Epithelial cell of umbilical artery (primary cell): ENCODE data around the gene GREM1. TPM values are rescaled to one million over a fixed set of nuclear protein-coding genes. Genes with fewer than 3 reads are reported as not detected.

ENCODE experiments used
- total RNA-seq: library from RNA; depleted of rRNA; stranded (reverse); fragments of >200 nt; gene quantifications from 2 replicates; pipeline ENCODE4 v1.2.3, GENCODE V29; 2014

GREM1 gene
- total RNA-seq = 0.32 and 3.3 TPM in 2 replicates

DNA sequence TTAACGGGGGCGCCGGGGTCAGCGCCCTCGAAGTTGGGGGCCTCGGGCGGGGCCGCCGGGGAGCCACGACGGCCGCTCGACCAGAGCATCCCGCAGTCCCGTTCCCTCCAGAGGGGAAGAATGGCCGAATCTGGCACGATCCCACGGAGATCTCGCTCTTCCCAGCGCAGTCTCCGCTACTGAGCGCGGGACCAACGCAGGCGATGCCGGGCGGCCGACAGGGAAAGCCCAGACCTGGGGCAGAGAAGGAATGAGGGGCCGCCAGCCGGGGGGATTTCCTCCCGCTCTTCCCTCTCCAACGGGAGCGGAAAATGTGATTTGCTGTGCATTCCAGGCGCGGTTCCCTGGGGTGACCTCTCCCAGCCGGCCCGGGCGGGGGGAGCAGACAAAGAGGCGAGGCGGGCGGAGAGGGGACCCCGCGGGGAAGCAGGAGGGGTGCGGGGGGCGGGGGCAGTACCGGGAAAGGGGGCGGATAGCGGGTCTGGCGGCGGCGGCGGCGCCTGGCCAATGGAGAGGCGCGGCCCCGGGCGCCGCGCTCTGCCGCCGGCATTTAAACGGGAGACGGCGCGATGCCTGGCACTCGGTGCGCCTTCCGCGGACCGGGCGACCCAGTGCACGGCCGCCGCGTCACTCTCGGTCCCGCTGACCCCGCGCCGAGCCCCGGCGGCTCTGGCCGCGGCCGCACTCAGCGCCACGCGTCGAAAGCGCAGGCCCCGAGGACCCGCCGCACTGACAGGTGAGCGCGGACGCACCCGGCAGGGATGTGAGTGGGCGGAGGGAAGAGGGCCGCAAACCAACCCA, at the start of gene GREM1:
Gene GREM1, plus strand, starts transcription at position 579 of the 801 bp plus-strand sequence. CDS start 12,687 bp downstream, outside the sequence.

Other genes with a start within 250 kb of the GREM1 start
- 1.6 and 2.1 TPM in 2 replicates for gene GOLGA8N, start 124.5 kb upstream of the GREM1 start, total RNA-seq
- gene ARHGAP11A, start 102.5 kb upstream of the GREM1 start, total RNA-seq = 23.1 and 25.4 TPM in 2 replicates
- 3.2 and 4.6 TPM in 2 replicates for gene SCG5, start 76.3 kb upstream of the GREM1 start, total RNA-seq